GM11168 (cell line): ENCODE data around the gene MLF2.
"Not testable (repeated sequence)": the region's sequence is repeated elsewhere in the genome, so short reads cannot be mapped to it uniquely, and the experiment has no call there.

Experiments used
- in situ Hi-C: fragments of 300-500 bp; cut with MboI; formaldehyde crosslinking; loops from one replicate; pipeline ENCODE4 v1.12.0; 2022; ENCODE audit warnings: low sequenced_read_pairs; ENCODE audit not compliant: unreplicated experiment

Gene MLF2

GRCh38 chr12:6742834-6743233 is 10.1 kb downstream of the MLF2 start:
- in situ Hi-C loops, result no loop called here

GRCh38 chr12:6742080-6742479 is 10.9 kb downstream of the MLF2 start:
- in situ Hi-C loops, result not testable (repeated sequence)

DNA sequence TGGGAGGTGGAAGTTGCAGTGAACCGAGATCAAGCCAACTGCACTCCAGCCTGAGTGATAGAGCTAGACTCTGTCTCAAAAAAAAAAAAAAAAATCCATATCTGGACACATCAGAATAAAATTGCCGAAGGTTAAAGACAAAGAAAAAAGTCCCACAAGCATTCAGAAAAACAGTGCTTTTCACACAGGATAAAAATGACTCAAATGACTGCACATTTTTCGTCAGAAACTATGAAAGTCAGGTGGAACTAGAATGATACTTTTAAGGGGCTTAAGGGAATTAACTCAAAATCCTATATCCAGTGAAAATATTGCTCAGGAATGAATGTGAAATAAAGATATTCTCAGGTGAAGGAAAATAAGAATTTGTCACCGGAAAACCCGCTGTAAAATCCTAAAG is 16.2 kb downstream of the MLF2 start:
- in situ Hi-C loops, result no loop called here

DNA sequence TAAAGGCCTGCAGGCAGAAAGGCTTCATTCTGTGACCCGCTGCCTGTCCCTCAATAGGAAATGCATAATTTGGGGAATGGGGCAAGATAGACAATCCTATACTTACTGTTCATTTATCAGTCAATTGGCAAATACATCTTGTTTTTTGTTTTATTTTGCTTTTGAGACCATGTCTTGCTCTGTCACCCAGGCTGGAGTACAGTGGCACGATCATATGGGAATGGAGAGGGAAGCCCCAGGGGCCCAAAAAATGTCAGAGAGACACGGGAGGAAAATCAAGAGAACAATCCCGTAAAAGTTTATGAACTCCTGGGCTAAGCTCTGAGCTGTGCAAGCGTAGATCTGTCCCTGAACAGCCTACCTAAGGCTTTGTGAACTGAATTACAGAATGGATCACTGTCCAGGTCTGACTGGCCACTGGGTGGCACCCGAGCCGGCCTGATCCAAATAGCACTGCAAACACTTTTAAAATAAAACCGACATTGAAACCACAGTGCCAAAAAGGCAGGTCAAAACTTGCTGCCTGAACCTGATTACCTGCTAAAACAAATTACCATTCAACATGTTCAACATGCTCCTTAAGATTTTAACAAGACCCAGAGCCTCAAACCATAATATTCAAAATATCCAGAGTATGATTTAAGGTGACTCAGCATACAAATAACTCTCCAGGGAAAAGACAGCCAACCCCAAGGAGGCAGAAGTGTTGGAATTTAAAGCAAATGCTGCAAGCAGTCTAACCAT is 17.3 kb downstream of the MLF2 start:
- in situ Hi-C loops, result no loop called here

- in situ Hi-C loops, result no loop called here
Observed at GRCh38 chr12:6734506-6735387, 18.2 kb downstream of the MLF2 start.

GRCh38 chr12:6730169-6730568 is 22.8 kb downstream of the MLF2 start:
- in situ Hi-C loops, result no loop called here

GRCh38 chr12:6729186-6729585 is 23.8 kb downstream of the MLF2 start:
- in situ Hi-C loops, result no loop called here

GRCh38 chr12:6725350-6725749 is 27.6 kb downstream of the MLF2 start:
- in situ Hi-C loops, result no loop called here

GRCh38 chr12:6724409-6724797 is 28.5 kb downstream of the MLF2 start:
- in situ Hi-C loops, result no loop called here

DNA sequence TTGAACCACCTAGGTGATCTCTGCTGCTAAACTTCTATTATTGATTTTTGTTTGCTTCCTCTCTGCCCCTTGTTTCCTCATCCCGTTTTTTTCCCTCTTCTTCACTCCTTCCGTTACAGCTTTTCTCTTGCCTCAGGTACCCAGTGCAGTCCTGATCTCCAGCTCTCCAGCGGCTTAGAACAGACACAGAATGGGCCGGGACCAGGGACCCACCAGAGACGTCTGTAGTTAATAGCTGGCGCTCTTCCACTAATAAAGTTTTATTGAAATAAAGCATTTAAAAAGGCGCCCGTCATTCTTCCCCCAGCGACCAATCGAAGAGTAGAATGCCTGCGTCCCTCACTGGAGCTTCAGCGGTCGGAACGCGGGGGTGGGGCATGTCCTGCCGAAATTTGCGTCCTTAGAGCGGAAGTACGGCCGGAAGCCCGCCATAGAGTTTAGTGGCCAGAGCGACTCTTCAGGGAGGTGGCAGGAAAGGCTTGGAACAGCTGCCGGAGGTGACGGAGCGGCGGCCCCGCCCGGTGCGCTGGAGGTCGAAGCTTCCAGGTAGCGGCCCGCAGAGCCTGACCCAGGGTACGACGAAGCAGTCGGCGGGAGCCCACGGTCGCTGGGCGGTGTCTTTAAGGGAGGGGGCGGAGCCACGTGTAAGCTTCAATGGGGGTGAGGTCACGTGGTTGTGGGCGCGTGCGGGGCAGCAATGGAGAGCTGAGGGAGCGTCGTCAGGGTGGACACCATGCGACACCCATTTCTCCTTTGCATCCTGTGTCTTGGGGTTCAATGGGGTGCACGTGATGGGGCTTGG is 29.1 kb downstream of the MLF2 start, which contains the start of gene COPS7A:
TSS of gene COPS7A (plus strand) at position 440 of the 802 bp plus-strand sequence. CDS start 611 bp downstream, outside the sequence.
- in situ Hi-C loops, result no loop called here

DNA sequence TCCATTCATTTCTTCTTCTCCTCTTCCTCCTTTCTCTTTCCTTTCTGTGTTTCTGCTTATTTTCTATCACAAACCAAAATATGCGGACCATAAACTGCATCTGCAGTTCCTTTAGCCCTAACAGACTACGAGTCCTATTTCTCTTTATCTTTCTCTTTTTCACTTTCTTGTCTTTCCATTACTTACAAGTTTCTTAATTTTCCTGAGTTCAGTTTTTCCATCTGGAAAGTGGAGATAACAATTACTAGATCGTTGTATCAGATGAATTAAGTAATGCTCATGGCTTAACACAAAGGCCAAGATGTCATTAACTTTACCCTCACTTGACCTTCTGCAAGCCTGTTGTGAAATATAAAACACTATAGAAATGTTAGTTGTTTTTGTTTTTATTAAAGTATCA is 30.1 kb downstream of the MLF2 start:
- in situ Hi-C loops, result no loop called here

DNA sequence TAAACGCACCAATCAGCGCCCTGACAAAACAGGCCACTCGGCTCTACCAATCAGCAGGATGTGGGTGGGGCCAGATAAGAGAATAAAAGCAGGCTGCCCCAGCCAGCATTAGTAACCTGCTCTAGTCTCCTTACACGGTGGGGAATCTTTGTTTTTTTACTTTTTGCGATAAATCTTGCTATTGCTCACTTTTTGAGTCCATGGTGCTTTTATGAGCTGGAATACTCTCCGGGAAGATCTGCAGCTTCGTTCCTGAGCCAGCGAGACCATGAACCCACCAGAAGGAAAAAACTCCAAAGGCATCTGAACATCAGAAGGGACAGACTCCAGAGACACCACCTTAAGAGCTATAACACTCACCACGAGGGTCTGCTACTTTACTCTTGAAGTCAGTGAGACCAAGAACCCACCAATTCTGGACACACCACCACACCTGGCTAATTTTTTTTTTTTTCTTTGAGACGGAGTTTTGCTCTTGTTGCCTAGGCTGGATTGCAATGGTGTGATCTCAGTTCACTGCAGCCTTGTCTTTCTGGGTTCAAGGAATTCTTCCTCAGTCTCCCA is 36.0 kb downstream of the MLF2 start:
- in situ Hi-C loops, result no loop called here

GRCh38 chr12:6716031-6716873 is 36.7 kb downstream of the MLF2 start:
- in situ Hi-C loops, result not testable (repeated sequence)

- in situ Hi-C loops, result no loop called here
Observed at GRCh38 chr12:6708960-6709394, 44.0 kb downstream of the MLF2 start.

DNA sequence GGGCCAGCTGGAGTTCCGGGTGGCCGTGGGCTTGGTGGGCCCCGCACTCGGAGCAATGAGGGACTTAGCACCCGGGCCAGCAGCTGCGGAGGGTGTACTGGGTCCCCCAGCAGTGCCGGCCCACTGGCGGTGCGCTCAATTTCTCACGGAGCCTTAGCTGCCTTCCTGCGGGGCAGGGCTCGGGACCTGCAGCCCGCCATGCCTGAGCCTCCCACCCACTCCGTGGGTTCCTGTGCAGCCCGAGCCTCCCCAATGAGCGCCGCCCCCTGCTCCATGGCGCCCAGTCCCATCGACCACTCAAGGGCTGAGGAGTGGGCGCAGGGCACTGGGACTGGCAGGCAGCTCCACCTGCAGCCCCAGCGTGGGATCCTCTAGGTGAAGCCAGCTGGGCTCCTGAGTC is 44.6 kb downstream of the MLF2 start:
- in situ Hi-C loops, result not testable (repeated sequence)

DNA sequence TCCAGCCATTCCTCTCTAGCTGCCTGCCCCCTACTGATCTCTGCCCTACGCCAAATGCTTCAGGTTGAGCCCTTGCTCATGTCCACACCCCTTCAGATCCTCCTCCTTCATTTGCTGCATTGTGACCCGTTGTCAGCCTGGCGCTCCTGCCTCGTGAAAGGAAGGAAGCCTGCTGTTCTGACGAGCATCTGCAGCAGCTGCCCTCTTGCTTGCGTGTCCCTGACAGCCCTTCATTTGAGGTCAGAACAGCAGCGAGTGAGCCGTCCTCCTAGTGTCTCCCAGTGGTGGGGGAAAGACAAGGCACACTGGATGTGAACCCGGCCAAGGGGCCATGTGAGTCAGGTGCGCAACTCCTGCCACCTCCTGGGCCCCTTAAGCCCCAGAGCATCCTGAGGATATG is 49.3 kb downstream of the MLF2 start:
- in situ Hi-C loops, result no loop called here

DNA sequence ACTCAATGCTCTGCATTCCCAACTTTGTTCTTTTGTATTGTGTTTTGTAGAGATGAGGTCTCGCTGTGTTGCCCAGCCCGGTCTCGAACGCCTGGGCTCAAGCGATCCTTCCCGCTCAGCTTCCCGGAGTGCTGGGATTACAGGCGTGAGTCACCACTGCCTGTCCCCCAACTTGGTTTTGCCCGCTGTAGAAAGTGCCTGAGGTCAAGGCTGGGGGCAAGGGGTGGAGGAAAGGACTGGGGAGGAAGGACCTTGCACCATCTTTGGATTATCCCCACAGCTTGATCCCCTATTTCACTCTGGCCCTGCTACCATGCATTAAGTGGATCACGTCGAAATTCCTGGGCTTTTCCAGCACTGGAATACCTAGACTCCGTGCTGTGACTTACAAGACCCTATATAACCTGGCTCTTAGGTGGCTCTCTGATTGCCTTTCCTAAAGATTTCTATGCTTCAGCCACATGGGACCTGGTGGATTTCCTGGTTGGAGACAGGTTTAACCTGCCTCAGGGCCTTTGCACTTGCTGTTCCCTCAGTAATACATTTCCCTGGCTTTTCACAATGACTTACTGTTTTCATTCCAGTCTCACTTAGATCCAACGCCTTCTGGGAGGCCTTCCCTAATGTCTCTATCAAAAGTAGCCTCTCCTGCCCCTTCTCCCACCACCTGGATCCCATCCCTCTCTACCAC is 51.7 kb downstream of the MLF2 start:
- in situ Hi-C loops, result no loop called here

DNA sequence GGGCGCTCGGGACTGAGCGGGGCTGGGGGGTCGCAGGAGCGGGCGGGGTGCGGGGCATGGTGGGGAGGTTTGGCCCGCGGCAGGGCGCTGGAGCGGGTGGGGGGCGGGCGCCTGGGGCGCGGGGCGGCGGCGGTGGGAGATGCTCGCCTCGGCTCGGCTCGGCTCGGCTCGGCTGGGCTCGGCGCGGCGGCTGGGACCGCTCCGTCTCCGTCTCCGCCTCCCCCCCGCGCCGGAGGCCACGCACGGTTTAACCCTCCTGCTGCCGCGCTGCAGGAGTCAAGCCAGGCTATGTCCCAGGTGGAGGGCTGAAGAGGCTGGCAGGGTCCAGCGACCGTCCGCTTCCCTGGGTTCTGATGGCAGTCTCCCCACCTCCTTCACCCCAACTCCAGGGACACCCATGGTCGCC is 52.3 kb downstream of the MLF2 start, which contains the start of gene PIANP:
TSS of gene PIANP (minus strand) at position 170 of the 406 bp plus-strand sequence. CDS start 2,754 bp downstream, outside the sequence.
- in situ Hi-C loops, result no loop called here
